ENCODE data around the gene HOXB9. TPM values are rescaled to one million over a fixed set of nuclear protein-coding genes. Genes with fewer than 3 reads are reported as not detected.

The HOXB9 gene
- total and polyA plus RNA-seq, 9 of the 15 experiments (the other 6 are each of a cell fraction or from before 2014, with no cell fraction given), result 3.1 to 196 (median 77.6) TPM

GRCh38 chr17:48604770-48605329, 21.3 kb downstream of the HOXB9 start, which contains the start of gene HOXB6 (continued):
- TF ChIP-seq, protein P1, sequence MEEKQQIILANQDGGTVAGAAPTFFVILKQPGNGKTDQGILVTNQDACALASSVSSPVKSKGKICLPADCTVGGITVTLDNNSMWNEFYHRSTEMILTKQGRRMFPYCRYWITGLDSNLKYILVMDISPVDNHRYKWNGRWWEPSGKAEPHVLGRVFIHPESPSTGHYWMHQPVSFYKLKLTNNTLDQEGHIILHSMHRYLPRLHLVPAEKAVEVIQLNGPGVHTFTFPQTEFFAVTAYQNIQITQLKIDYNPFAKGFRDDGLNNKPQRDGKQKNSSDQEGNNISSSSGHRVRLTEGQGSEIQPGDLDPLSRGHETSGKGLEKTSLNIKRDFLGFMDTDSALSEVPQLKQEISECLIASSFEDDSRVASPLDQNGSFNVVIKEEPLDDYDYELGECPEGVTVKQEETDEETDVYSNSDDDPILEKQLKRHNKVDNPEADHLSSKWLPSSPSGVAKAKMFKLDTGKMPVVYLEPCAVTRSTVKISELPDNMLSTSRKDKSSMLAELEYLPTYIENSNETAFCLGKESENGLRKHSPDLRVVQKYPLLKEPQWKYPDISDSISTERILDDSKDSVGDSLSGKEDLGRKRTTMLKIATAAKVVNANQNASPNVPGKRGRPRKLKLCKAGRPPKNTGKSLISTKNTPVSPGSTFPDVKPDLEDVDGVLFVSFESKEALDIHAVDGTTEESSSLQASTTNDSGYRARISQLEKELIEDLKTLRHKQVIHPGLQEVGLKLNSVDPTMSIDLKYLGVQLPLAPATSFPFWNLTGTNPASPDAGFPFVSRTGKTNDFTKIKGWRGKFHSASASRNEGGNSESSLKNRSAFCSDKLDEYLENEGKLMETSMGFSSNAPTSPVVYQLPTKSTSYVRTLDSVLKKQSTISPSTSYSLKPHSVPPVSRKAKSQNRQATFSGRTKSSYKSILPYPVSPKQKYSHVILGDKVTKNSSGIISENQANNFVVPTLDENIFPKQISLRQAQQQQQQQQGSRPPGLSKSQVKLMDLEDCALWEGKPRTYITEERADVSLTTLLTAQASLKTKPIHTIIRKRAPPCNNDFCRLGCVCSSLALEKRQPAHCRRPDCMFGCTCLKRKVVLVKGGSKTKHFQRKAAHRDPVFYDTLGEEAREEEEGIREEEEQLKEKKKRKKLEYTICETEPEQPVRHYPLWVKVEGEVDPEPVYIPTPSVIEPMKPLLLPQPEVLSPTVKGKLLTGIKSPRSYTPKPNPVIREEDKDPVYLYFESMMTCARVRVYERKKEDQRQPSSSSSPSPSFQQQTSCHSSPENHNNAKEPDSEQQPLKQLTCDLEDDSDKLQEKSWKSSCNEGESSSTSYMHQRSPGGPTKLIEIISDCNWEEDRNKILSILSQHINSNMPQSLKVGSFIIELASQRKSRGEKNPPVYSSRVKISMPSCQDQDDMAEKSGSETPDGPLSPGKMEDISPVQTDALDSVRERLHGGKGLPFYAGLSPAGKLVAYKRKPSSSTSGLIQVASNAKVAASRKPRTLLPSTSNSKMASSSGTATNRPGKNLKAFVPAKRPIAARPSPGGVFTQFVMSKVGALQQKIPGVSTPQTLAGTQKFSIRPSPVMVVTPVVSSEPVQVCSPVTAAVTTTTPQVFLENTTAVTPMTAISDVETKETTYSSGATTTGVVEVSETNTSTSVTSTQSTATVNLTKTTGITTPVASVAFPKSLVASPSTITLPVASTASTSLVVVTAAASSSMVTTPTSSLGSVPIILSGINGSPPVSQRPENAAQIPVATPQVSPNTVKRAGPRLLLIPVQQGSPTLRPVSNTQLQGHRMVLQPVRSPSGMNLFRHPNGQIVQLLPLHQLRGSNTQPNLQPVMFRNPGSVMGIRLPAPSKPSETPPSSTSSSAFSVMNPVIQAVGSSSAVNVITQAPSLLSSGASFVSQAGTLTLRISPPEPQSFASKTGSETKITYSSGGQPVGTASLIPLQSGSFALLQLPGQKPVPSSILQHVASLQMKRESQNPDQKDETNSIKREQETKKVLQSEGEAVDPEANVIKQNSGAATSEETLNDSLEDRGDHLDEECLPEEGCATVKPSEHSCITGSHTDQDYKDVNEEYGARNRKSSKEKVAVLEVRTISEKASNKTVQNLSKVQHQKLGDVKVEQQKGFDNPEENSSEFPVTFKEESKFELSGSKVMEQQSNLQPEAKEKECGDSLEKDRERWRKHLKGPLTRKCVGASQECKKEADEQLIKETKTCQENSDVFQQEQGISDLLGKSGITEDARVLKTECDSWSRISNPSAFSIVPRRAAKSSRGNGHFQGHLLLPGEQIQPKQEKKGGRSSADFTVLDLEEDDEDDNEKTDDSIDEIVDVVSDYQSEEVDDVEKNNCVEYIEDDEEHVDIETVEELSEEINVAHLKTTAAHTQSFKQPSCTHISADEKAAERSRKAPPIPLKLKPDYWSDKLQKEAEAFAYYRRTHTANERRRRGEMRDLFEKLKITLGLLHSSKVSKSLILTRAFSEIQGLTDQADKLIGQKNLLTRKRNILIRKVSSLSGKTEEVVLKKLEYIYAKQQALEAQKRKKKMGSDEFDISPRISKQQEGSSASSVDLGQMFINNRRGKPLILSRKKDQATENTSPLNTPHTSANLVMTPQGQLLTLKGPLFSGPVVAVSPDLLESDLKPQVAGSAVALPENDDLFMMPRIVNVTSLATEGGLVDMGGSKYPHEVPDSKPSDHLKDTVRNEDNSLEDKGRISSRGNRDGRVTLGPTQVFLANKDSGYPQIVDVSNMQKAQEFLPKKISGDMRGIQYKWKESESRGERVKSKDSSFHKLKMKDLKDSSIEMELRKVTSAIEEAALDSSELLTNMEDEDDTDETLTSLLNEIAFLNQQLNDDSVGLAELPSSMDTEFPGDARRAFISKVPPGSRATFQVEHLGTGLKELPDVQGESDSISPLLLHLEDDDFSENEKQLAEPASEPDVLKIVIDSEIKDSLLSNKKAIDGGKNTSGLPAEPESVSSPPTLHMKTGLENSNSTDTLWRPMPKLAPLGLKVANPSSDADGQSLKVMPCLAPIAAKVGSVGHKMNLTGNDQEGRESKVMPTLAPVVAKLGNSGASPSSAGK (IDR thresholded peaks at IDR 0.05), result peak; percentile 30
- peak; percentile 29; the same call in 1 of the 2 replicates for TF ChIP-seq EP400 (IDR thresholded peaks at IDR 0.05)
- no peak for TF ChIP-seq RCOR1 (IDR thresholded peaks at IDR 0.05; ENCODE audit: borderline replicate concordance in 1 of 2, low read depth in 2 of 2, low read length in 2 of 2)
- TF ChIP-seq, protein P2, sequence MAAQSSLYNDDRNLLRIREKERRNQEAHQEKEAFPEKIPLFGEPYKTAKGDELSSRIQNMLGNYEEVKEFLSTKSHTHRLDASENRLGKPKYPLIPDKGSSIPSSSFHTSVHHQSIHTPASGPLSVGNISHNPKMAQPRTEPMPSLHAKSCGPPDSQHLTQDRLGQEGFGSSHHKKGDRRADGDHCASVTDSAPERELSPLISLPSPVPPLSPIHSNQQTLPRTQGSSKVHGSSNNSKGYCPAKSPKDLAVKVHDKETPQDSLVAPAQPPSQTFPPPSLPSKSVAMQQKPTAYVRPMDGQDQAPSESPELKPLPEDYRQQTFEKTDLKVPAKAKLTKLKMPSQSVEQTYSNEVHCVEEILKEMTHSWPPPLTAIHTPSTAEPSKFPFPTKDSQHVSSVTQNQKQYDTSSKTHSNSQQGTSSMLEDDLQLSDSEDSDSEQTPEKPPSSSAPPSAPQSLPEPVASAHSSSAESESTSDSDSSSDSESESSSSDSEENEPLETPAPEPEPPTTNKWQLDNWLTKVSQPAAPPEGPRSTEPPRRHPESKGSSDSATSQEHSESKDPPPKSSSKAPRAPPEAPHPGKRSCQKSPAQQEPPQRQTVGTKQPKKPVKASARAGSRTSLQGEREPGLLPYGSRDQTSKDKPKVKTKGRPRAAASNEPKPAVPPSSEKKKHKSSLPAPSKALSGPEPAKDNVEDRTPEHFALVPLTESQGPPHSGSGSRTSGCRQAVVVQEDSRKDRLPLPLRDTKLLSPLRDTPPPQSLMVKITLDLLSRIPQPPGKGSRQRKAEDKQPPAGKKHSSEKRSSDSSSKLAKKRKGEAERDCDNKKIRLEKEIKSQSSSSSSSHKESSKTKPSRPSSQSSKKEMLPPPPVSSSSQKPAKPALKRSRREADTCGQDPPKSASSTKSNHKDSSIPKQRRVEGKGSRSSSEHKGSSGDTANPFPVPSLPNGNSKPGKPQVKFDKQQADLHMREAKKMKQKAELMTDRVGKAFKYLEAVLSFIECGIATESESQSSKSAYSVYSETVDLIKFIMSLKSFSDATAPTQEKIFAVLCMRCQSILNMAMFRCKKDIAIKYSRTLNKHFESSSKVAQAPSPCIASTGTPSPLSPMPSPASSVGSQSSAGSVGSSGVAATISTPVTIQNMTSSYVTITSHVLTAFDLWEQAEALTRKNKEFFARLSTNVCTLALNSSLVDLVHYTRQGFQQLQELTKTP (IDR thresholded peaks at IDR 0.05; ENCODE audit: low read depth in 1 of 2, partially characterized antibody in 2 of 2), result peak in 1 of 2 experiments; percentile 60
- no peak for TF ChIP-seq ZNF280B (CRISPR knock-in tag; IDR thresholded peaks at IDR 0.05)
- 0 out of 2 replicates have a peak, but pooled peaks have one; percentile 7 for TF ChIP-seq CXXC5 (CRISPR knock-in tag; IDR thresholded peaks at IDR 0.05)
- TF ChIP-seq RBM39 (optimal IDR thresholded peaks at IDR 0.05; ENCODE audit: low read depth, low read length), result no peak
- TF ChIP-seq, protein P3, sequence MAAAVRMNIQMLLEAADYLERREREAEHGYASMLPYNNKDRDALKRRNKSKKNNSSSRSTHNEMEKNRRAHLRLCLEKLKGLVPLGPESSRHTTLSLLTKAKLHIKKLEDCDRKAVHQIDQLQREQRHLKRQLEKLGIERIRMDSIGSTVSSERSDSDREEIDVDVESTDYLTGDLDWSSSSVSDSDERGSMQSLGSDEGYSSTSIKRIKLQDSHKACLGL (CRISPR knock-in tag; IDR thresholded peaks at IDR 0.05; ENCODE audit: borderline replicate concordance, poor library complexity, severe bottlenecking), result no peak
- no peak for TF ChIP-seq ZNF143 (CRISPR knock-in tag; IDR thresholded peaks at IDR 0.05)

Measured in K562 (cell line).